Stimulated activated CD4-positive, alpha-beta T cell treated with anti-CD3 and anti-CD28 coated beads, Interleukin-12 subunit alpha, Interleukin-12 subunit beta, amount 100 ng/mL, for 24 hours (primary cell): ENCODE measurements around the gene MCM9.

Source experiments
- DNase-seq, 2 experiments: peaks; one replicate each; pipeline ENCODE4 v3.0.0-alpha.2; 2020; ENCODE audit warnings: low read depth in 2 of 2

Gene MCM9

DNA sequence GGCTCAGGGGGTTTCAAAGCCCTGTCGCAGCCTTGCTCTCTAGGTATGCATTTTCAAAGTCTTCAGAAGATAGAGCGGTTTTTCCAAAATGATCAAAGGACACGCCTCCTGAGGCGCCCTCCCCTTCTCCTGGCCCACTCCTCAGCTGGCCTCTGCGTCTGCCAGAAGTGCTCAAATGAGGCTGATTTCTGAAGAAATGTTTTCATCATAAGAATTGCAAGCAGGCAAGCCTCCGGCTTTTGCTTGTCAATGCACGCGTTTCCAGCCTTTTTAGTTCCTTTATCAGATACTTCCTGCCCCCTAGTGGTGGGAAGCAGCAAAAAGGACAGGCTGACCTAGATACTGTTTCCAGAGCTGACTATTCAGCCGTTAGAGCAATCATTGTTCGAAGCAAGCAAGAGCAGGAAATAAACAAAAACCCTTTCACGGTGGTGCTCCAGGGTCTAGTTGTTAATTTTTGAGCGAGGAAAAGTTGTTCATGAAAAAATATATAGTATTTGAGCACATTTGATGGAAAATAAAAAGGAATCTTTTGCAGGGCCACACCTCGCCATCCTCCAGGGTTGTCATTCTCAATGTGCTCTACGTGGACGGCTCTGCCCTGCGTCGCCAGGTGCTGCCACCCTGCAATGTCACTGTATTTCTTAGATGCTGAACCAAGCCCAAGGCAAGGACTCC is 134.4 kb downstream of the MCM9 start:
- DNase-seq, result peak; percentile 41 to 80

- DNase-seq, result no peak
Observed at GRCh38 chr6:118799826-118800225, 135.1 kb downstream of the MCM9 start.

DNA sequence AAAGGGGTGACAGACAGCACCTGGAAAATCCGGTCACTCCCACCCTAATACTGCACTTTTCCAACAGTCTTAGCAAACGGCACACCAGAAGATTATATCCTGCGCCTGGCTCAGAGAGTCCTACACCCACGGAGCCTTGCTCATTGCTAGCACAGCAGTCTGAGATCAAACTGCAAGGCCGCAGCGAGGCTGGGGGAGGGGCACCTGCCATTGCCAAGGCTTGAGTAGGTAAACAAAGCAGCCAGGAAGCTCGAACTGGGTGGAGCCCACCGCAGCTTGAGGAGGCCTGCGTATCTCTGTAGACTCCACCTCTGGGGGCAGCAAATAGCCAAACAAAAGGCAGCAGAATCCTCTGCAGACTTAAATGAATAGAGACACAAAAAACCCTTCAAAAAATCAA is 138.4 kb downstream of the MCM9 start:
- DNase-seq, result peak in 1 of 2 experiments; percentile 29

DNA sequence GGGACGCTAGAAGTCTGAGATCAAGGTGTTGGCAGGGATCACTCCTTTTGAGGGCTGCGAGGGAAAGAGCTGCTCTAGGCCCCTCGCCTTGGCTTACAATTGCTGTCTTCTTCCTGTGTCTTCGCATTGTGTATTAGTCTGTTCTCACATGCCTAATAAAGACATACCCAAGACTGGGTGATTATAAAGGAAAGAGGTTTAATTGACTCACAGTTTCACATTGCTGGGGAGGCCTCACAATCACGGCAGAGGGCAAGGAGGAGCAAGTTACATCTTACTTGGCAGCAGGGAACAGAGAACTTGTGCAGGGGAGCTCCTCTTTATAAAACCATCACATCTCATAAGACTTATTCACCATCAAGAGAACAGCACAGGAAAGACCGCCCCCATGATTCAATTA is 143.5 kb downstream of the MCM9 start:
- no peak for DNase-seq

DNA sequence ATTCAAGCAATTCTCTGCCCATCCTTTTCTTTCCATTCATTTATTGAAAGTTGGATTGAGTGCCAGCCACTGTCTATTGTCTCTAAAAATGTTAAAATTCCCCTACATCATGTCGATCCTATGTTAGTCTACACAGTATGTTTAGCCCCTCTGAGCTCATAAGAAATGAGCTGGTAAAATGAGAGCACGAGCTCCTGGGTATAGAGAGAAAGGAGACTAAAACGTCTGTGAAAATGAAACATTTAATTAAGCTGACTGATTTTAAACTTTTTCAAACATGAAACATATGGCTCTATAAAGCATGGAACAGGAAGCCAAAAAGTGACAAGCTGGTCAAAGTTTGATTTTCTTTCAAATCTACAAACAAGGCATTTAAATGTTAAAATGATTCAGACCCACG is 145.0 kb downstream of the MCM9 start:
- no peak for DNase-seq

DNA sequence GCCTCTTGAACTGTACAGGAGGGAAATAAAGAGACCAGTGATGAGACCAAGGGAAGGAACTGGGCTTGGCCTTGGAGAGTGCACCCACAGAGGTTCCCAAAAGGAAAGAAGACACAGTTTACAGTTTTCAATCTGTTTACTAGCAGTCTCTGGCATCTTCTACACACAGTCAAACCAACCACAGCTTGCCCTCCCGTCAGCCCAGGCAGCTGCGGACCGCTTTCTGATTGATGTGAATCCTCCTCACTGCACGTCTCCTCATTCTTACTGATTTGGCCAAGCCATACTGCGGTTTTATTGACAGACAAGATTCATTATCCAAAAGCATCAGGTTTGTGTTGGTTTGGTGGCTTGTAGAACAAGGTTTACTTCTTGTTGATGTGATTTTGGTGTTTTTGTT is 145.5 kb downstream of the MCM9 start:
- DNase-seq, result no peak

- no peak for DNase-seq
Observed at GRCh38 chr6:118788702-118789101, 146.3 kb downstream of the MCM9 start.

DNA sequence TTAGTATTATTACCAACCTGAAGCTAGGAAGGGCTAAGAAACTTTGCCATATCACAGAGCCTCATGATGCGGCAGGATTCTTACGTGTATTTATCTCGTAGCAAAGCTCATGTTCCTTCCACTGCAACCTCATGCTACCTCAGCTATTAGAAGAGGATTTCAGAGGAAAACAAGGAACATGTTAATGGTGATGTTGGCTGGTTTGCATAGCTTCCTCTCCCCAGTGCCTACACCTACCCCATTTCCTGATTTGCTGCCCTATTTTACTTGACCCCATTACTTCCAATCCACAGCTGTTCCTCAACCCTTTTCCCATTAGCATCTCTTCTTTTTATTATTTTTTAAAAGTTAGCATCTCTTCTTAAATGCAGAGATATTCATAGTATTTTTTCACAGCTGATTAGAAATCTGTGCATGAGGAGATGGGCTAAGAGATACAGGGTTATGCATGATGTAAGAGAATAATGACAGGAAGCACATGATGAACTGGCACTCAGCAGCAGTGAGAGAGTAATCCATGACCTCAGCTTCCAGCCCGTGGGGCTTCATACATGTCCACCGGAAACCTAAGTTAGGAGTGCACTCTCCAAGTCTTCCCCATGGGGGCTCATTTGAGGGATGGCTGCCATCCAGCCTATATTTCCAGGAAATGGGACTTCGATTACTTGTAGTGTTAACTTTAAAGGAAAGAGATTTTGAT is 147.1 kb downstream of the MCM9 start:
- DNase-seq, result no peak

DNA sequence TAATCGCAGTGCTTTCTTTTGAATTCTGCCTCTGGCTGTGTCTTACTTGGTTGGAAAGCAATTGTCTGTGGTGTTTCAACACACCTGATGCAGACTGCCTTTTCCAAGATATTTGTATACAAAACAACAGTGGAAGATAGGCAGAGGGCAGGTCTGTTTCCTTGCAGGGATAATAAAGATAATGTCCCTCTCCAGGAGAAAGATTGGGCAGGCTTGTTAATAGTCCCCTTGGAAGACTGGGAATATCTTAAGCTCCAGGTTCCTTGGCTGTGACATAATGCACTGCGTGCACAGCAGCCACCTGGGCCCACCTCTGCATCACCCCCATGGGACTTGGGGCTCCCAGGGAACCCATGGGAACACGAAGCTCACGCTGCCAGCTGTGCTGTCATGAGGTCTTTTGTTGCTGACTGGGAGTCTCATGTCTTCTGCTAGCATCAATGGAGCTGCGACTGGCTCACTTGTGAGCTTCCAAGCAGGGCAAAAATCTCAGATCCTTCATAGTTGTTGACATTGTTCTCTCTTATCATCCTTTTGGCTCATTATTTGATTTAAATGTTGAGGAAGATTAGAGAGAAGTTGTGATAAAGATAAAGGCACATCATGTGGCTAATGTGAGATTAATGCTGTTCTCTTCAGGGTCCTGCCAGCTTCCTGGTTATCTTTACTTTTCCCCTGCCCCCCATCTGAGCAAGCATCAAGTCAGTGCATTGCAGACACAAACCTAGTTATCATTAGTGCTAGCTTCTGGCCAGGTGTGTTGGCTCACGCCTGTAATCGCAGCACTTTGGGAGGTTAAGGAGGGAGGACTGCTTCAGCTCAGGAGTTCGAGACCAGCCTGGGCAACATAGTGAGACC is 148.1 kb downstream of the MCM9 start:
- no peak for DNase-seq

- no peak for DNase-seq
Observed at GRCh38 chr6:118785601-118786000, 149.4 kb downstream of the MCM9 start.

- DNase-seq, result no peak
Observed at GRCh38 chr6:118784641-118785164, 150.3 kb downstream of the MCM9 start.

- no peak for DNase-seq
Observed at GRCh38 chr6:118783931-118784550, 150.9 kb downstream of the MCM9 start.

GRCh38 chr6:118782651-118783050 is 152.3 kb downstream of the MCM9 start:
- DNase-seq, result no peak

DNA sequence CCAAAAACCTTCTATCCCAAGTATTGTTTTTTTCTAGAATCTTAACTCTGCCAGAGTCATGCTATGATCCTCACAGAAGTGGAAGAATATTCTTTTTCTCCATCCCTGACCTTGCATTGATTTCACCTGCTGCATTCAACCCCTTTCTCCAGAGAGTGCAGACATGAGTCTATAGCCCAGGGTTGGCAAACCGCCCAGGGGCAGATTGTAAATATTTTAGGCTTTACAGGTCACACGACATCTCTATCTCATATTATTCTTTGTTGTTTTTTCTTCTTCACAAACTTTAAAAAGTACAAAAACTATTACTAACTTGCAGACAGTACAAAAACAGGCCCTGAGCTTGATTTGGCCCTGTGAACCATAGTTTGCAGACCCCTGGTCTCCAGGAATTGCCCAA is 153.1 kb downstream of the MCM9 start:
- DNase-seq, result no peak

- DNase-seq, result no peak
Observed at GRCh38 chr6:118780668-118781067, 154.3 kb downstream of the MCM9 start.

GRCh38 chr6:118776607-118777549 is 158.1 kb downstream of the MCM9 start:
- DNase-seq, result peak; percentile 27 to 51

DNA sequence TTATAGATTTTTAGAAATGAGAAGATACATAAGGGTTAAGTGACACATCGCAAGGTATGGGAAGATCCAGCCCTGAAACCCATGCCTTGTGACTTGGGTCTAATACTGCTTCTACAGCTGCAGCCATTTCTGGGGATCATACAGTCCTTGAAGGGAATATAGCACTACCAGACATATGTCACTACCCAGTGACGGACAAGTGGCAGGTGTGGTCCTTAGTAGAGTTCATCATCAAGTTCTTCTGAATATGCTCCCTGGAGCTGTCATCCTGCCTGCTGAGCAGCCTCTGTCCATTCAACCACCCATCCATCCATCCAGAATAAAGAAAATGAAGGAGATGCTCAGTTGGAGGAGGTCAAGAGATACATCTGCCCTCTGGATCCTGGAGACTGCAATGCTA is 159.6 kb downstream of the MCM9 start:
- DNase-seq, result no peak

DNA sequence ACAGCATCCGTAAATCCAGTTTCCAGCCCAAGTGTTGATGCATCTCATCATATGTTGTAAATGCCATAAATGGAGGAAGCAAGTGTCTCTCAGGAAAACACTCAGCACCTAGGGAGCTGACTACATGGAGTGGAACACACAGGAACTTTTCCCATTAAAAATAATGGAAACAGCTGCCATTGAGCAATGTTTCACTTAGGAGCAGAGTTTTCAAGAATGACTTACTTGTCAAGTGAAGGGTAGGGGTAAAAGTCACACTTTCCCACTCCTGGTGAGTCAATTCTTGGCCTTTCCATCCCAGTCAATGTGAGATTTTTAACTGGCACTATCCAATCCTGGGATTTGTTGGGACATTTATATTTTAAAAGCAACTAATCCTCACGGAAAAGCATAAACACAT is 160.4 kb downstream of the MCM9 start:
- DNase-seq, result no peak

DNA sequence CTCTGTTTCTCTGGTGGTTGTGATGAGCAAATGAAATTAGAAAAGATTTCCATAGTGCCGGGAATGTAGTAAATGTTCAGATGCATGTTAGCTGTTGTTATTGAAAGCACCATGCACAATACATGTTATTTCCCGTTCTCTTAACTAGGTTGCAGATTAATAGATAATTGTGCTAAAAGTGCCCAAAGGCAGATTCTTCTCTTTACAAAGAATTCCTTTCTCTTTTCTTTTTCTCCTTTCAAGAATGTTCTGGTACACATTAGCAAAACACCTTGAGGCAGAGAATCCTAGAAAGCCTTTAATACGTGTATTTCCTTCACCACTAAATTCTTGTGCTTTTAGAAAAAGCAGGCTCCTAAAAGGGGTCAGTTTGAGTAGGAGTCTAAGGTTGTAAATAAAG is 162.1 kb downstream of the MCM9 start:
- DNase-seq, result no peak

GRCh38 chr6:118771253-118771652 is 163.7 kb downstream of the MCM9 start:
- no peak for DNase-seq

- DNase-seq, result no peak
Observed at GRCh38 chr6:118770835-118771234, 164.1 kb downstream of the MCM9 start.
